Loucy (cell line): ENCODE measurements around the gene LUC7L3.

Experiments
- H2AFZ ChIP-seq: fragments of 200-600 bp; sonication (generic); 2 replicates; pipeline ENCODE4 v1.6.0; 2016; ENCODE audit warnings: antibody characterized with exemption, mild to moderate bottlenecking, low read length, moderate library complexity
- H3F3A ChIP-seq: fragments of 200-600 bp; 2 replicates; pipeline ENCODE4 v1.6.0; 2016; ENCODE audit warnings: antibody characterized with exemption, low read depth, mild to moderate bottlenecking
- H3K27me3 ChIP-seq: fragments of 200-600 bp; sonication (generic); 2 replicates; pipeline ENCODE4 v1.6.1; 2014; ENCODE audit warnings: low read length, mild to moderate bottlenecking; ENCODE audit not compliant: insufficient read depth, poor library complexity, severe bottlenecking
- H3K36me3 ChIP-seq: fragments of 200-600 bp; sonication (generic); 2 replicates; pipeline ENCODE4 v1.6.1; 2016; ENCODE audit warnings: low read length; ENCODE audit not compliant: insufficient read depth
- H3K4me1 ChIP-seq: fragments of 200-600 bp; sonication (generic); 2 replicates; pipeline ENCODE4 v1.5.1; 2014; ENCODE audit warnings: low read length, mild to moderate bottlenecking; ENCODE audit not compliant: insufficient read depth, poor library complexity, severe bottlenecking
- H3K4me2 ChIP-seq: fragments of 200-600 bp; sonication (generic); 2 replicates; pipeline ENCODE4 v1.6.0; 2014; ENCODE audit warnings: antibody characterized with exemption, low read length, low read depth, mild to moderate bottlenecking; ENCODE audit not compliant: poor library complexity, severe bottlenecking
- H3K4me3 ChIP-seq: fragments of 200-600 bp; sonication (generic); 2 replicates; pipeline ENCODE4 v1.5.1; 2014; ENCODE audit warnings: low read length, mild to moderate bottlenecking, mixed read lengths; ENCODE audit not compliant: poor library complexity, severe bottlenecking
- H3K79me2 ChIP-seq: fragments of 200-600 bp; sonication (generic); 2 replicates; pipeline ENCODE4 v1.6.1; 2014; ENCODE audit warnings: low read length; ENCODE audit not compliant: insufficient read depth
- H3K9ac ChIP-seq: fragments of 200-600 bp; sonication (generic); 2 replicates; pipeline ENCODE4 v1.6.0; 2014; ENCODE audit warnings: mild to moderate bottlenecking, low read depth, low read length, moderate library complexity; ENCODE audit not compliant: poor library complexity, severe bottlenecking
- H3K9me2 ChIP-seq: fragments of 200-600 bp; sonication (generic); replicated peaks from 2 replicates; pipeline ENCODE4 v1.6.1; 2016; ENCODE audit warnings: low read depth, low read length, mixed read lengths
- H3K9me3 ChIP-seq: fragments of 200-600 bp; sonication (generic); 2 replicates; pipeline ENCODE4 v1.6.1; 2014; ENCODE audit warnings: mild to moderate bottlenecking, antibody characterized with exemption, low read length, low read depth; ENCODE audit not compliant: insufficient read depth
- H4K20me1 ChIP-seq: fragments of 200-600 bp; sonication (generic); 2 replicates; pipeline ENCODE4 v1.6.0; 2014; ENCODE audit warnings: antibody characterized with exemption, low read length, mild to moderate bottlenecking; ENCODE audit not compliant: insufficient read depth, poor library complexity, severe bottlenecking
- CTCF ChIP-seq: fragments of 200-600 bp; sonication (generic); conservative IDR thresholded peaks from 2 replicates; pipeline ENCODE4 v1.5.1; 2014; ENCODE audit warnings: mild to moderate bottlenecking, antibody characterized with exemption, low read length
- EZH2phosphoT487 ChIP-seq: fragments of 200-600 bp; IDR thresholded peaks from 2 replicates; pipeline ENCODE4 v1.6.1; 2018; ENCODE audit warnings: antibody characterized with exemption, mild to moderate bottlenecking, moderate library complexity, borderline replicate concordance

LUC7L3 gene

GRCh38 chr17:50675190-50675589 is 44.2 kb upstream of the LUC7L3 start:
- Histone ChIP-seq H3F3A (no peaks in the 10 kb centered on the region), H3K4me1 (no peaks in the 10 kb centered on the region), H3K79me2 (no peaks in the 10 kb centered on the region), H3K4me2 (no peak overlapping the region), H2AFZ (no peak overlapping the region), H3K9me3 (no peaks in the 10 kb centered on the region), H3K9ac (no peak overlapping the region), H3K27me3 (no peaks in the 10 kb centered on the region), H3K9me2 (no peaks in the 10 kb centered on the region), H3K36me3 (no peaks in the 10 kb centered on the region), H4K20me1 (no peaks in the 10 kb centered on the region), H3K4me3 (no peak overlapping the region)
- TF ChIP-seq EZH2phosphoT487 (no peak), CTCF (no peak)

GRCh38 chr17:50675627-50676026 is 43.8 kb upstream of the LUC7L3 start:
- Histone ChIP-seq H3K79me2 (no peaks in the 10 kb centered on the region), H3K4me1 (no peaks in the 10 kb centered on the region), H3K9me3 (no peaks in the 10 kb centered on the region), H3K36me3 (no peaks in the 10 kb centered on the region), H3K9me2 (no peaks in the 10 kb centered on the region), H2AFZ (no peak overlapping the region), H4K20me1 (no peaks in the 10 kb centered on the region), H3K4me3 (no peak overlapping the region), H3K9ac (no peak overlapping the region), H3F3A (no peaks in the 10 kb centered on the region), H3K4me2 (no peak overlapping the region), H3K27me3 (no peaks in the 10 kb centered on the region)
- no peak for TF ChIP-seq CTCF
- TF ChIP-seq EZH2phosphoT487, result no peak

- Histone ChIP-seq H3F3A (no peaks in the 10 kb centered on the region), H3K36me3 (no peaks in the 10 kb centered on the region)
These were observed 43.1 kb upstream of the LUC7L3 start for GRCh38 chr17:50676065-50676975.

More at GRCh38 chr17:50676065-50676975, 43.1 kb upstream of the LUC7L3 start:
- H3K9me3 ChIP-seq, result no peaks in the 10 kb centered on the region
- no peaks in the 10 kb centered on the region for H4K20me1 ChIP-seq
- no peak overlapping the region for H2AFZ ChIP-seq
- no peak overlapping the region for H3K4me3 ChIP-seq
- H3K4me2 ChIP-seq, result no peak overlapping the region
- H3K4me1 ChIP-seq, result no peaks in the 10 kb centered on the region
- TF ChIP-seq CTCF, result no peak
- no peak for TF ChIP-seq EZH2phosphoT487
- H3K79me2 ChIP-seq, result no peaks in the 10 kb centered on the region
- H3K9ac ChIP-seq, result no peak overlapping the region
- no peaks in the 10 kb centered on the region for H3K27me3 ChIP-seq
- no peaks in the 10 kb centered on the region for H3K9me2 ChIP-seq
